ENCODE data around the gene EFCAB6.

- TF ChIP-seq CTCF (IDR thresholded peaks at IDR 0.05) (no peak), POLR2A (IDR thresholded peaks at IDR 0.05) (no peak)
Observed at GRCh38 chr22:43533656-43534428, 278.3 kb downstream of the EFCAB6 start.

All from transverse colon (tissue), 3 donors.